OCI-LY7 (cell line): ENCODE results near the gene RNF166.

Experiments used
- EZH2phosphoT487 ChIP-seq: fragments of 200-600 bp; sonication (generic); IDR thresholded peaks from 2 replicates; pipeline ENCODE4 v1.6.1; 2018; ENCODE audit warnings: low read depth, borderline replicate concordance, mild to moderate bottlenecking, mixed run types, antibody characterized with exemption, low read length, moderate library complexity, mixed read lengths
- TF ChIP-seq, protein P1 (sequence below): fragments of 200-600 bp; sonication (generic); conservative IDR thresholded peaks from 2 replicates; pipeline ENCODE4 v1.5.1; 2014; ENCODE audit warnings: mild to moderate bottlenecking, antibody characterized with exemption, low read length, moderate library complexity, mixed read lengths

DNA sequence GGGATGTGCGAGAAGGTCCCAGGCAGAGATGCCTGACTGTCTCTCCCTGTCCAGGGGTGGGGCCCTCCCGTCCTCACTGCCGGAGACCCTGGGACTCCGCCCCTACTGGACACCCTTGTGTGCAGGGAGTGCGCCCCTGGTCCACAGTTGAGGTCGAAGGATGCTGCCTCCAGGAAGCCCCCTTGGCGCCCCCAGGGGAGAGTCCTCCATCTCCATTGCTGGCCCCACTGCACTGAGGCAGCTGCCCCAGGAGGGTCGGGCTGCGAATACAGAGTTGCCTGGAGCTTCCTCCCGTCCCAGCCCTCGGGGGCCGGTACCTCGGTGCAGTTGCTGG lies 26.7 kb upstream of the RNF166 start:
- TF ChIP-seq, protein P1, sequence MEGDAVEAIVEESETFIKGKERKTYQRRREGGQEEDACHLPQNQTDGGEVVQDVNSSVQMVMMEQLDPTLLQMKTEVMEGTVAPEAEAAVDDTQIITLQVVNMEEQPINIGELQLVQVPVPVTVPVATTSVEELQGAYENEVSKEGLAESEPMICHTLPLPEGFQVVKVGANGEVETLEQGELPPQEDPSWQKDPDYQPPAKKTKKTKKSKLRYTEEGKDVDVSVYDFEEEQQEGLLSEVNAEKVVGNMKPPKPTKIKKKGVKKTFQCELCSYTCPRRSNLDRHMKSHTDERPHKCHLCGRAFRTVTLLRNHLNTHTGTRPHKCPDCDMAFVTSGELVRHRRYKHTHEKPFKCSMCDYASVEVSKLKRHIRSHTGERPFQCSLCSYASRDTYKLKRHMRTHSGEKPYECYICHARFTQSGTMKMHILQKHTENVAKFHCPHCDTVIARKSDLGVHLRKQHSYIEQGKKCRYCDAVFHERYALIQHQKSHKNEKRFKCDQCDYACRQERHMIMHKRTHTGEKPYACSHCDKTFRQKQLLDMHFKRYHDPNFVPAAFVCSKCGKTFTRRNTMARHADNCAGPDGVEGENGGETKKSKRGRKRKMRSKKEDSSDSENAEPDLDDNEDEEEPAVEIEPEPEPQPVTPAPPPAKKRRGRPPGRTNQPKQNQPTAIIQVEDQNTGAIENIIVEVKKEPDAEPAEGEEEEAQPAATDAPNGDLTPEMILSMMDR, result no peak
- TF ChIP-seq EZH2phosphoT487, result no peak
